ENCODE results near the gene EVPLL. TPM values are rescaled to one million over a fixed set of nuclear protein-coding genes. Genes with fewer than 3 reads are reported as not detected.
A peak's percentile ranks its signal among the peaks of the same experiment; 100 is the strongest.

Gene EVPLL
- total and polyA plus RNA-seq, 8 donors: 0.09 TPM; not detected in 7

GRCh38 chr17:18339933-18340332 lies 37.6 kb upstream of the EVPLL start:
- no peaks in the 10 kb centered on the region for H3K9me3 ChIP-seq
- ATAC-seq (no peak), FAIRE-seq (no peak), DNase-seq (peak in 1 of 6 donors; percentile 54)
- H3K4me1 ChIP-seq: no peaks in the 10 kb centered on the region
- intact Hi-C loops (cut with DNase I): no loop called here
- TF ChIP-seq CTCF (IDR thresholded peaks at IDR 0.05): no peak
- 96 to 97% methylated on average over 13 of the region's 13 CpGs for WGBS, 2 donors
- no peak overlapping the region for H3K27ac ChIP-seq
- H3K4me3 ChIP-seq: no peak overlapping the region
- H3K36me3 ChIP-seq: peaks cover 0 to 7% (median 0%) of the 10 kb centered on the region in 3 donors
- H3K27me3 ChIP-seq: no peaks in the 10 kb centered on the region

- DNase-seq (no peak), FAIRE-seq (no peak), ATAC-seq (no peak)
- H3K27ac ChIP-seq: no peak overlapping the region
- H3K9me3 ChIP-seq: no peaks in the 10 kb centered on the region
- no peak for TF ChIP-seq CTCF (IDR thresholded peaks at IDR 0.05)
- H3K36me3 ChIP-seq: peaks cover 0 to 11% (median 0%) of the 10 kb centered on the region in 3 donors
- no peaks in the 10 kb centered on the region for H3K27me3 ChIP-seq
- no peak overlapping the region for H3K4me3 ChIP-seq
- intact Hi-C loops (cut with DNase I): no loop called here
- no peaks in the 10 kb centered on the region for H3K4me1 ChIP-seq
- WGBS, 2 donors: 82 to 84% methylated on average over 5 of the region's 5 CpGs
Measured at GRCh38 chr17:18344021-18344420, 33.6 kb upstream of the EVPLL start.

GRCh38 chr17:18353541-18353940 lies 24.0 kb upstream of the EVPLL start:
- WGBS, 2 donors: 91 to 93% methylated on average over 6 of the region's 6 CpGs
- H3K36me3 ChIP-seq: peaks cover 0 to 10% (median 0%) of the 10 kb centered on the region in 3 donors
- no peak for FAIRE-seq

GRCh38 chr17:18356624-18357023 lies 21.0 kb upstream of the EVPLL start:
- DNase-seq (peak in 1 of 6 donors; percentile 52), FAIRE-seq (no peak), ATAC-seq (peak in 3 of 4 donors; percentile 36 to 75 (median 70))
- Histone ChIP-seq H3K36me3 (peaks cover 0 to 10% (median 0%) of the 10 kb centered on the region in 3 donors), H3K9me3 (no peaks in the 10 kb centered on the region), H3K4me1 (no peaks in the 10 kb centered on the region), H3K27ac (peak overlapping the region in 1 of 4 donors; percentile 44), H3K4me3 (no peak overlapping the region), H3K27me3 (no peaks in the 10 kb centered on the region)
- TF ChIP-seq CTCF (IDR thresholded peaks at IDR 0.05): no peak
- intact Hi-C loops (cut with DNase I): no loop called here
- WGBS, 2 donors: 89 to 96% methylated on average over 10 of the region's 10 CpGs

More at GRCh38 chr17:18353541-18353940, 24.0 kb upstream of the EVPLL start:
- intact Hi-C loops (cut with DNase I): no loop called here
- Histone ChIP-seq H3K27ac (no peak overlapping the region), H3K4me1 (no peaks in the 10 kb centered on the region), H3K9me3 (no peaks in the 10 kb centered on the region), H3K4me3 (no peak overlapping the region), H3K27me3 (no peaks in the 10 kb centered on the region)
- DNase-seq: no peak
- no peak for ATAC-seq
- no peak for TF ChIP-seq CTCF (IDR thresholded peaks at IDR 0.05)

GRCh38 chr17:18360518-18360917 lies 17.1 kb upstream of the EVPLL start:
- no peak for ATAC-seq
- no peak overlapping the region for H3K4me3 ChIP-seq

More at GRCh38 chr17:18360518-18360917, 17.1 kb upstream of the EVPLL start:
- intact Hi-C loops (cut with DNase I): no loop called here
- H3K27ac ChIP-seq: no peak overlapping the region
- no peaks in the 10 kb centered on the region for H3K27me3 ChIP-seq
- no peaks in the 10 kb centered on the region for H3K36me3 ChIP-seq
- no peak for TF ChIP-seq CTCF (IDR thresholded peaks at IDR 0.05)
- 86 to 87% methylated on average over 8 of the region's 8 CpGs for WGBS, 2 donors
- H3K4me1 ChIP-seq: peaks cover 0 to 7% (median 0%) of the 10 kb centered on the region in 3 donors
- FAIRE-seq (no peak), DNase-seq (no peak)
- H3K9me3 ChIP-seq: no peaks in the 10 kb centered on the region
